Measurements from ENCODE around the gene SRGAP1. TPM values are rescaled to one million over a fixed set of nuclear protein-coding genes. Genes with fewer than 3 reads are reported as not detected.

The SRGAP1 gene
- polyA plus RNA-seq, 1 experiment = 24.9 TPM

DNA sequence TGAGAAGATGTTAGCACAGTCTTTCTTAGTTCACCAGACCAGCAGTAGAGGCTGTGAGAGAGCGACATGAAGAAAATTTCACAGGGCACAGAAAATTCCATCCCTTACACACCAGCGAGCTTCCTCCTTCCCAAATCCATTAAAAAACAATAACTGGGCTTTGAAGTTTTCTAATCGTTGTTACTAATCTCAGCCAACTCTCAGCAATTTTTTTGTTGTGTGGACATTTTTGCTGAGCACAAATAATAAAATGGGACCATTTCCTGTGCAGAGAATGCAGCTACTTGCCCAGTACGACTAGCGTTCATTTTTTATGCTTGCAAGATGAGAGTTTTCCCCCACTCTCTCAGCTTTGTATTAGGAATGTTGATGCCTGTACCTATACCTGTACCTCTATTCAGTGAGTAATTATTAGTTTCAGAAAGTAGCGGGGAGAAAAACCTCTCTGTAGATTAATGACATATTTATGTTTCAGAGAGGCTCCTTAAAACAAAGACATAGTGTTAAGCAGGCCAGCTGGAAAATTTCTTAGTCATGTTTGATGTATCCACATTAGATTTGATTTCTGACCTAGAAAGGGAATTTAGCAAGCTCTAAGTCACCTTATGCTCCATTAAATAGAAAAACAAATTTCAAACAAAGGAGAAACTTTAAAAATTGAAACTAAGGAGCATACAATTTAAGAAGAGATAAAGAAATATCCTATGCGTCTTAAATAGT, 146.5 kb downstream of the SRGAP1 start:
- ChIA-PET POLR2A (interaction anchor here (1.2 kb wide), 1 partner anchor 15 kb away, joined by 3 read pairs; no protein-coding TSS in a partner anchor), CTCF (interaction anchor here (1.2 to 1.7 kb wide), 5 partner anchors 15 to 148 kb away, joined by 3 to 4 read pairs (median 4); no protein-coding TSS in a partner anchor)
- H3K27me3 ChIP-seq (ENCODE audit: control insufficient read depth, insufficient read depth, low read length) = no peaks in the 10 kb centered on the region
- H3K4me3 ChIP-seq (ENCODE audit: low read depth, low read length) = no peak overlapping the region
- H3K27ac ChIP-seq (ENCODE audit: low read depth, low read length) = no peak overlapping the region
- no peaks in the 10 kb centered on the region for H3K9me3 ChIP-seq (ENCODE audit: control insufficient read depth, insufficient read depth, low read length)
- DNase-seq (ENCODE audit: low read depth, low spot score) = no peak
- TF ChIP-seq, protein P1, sequence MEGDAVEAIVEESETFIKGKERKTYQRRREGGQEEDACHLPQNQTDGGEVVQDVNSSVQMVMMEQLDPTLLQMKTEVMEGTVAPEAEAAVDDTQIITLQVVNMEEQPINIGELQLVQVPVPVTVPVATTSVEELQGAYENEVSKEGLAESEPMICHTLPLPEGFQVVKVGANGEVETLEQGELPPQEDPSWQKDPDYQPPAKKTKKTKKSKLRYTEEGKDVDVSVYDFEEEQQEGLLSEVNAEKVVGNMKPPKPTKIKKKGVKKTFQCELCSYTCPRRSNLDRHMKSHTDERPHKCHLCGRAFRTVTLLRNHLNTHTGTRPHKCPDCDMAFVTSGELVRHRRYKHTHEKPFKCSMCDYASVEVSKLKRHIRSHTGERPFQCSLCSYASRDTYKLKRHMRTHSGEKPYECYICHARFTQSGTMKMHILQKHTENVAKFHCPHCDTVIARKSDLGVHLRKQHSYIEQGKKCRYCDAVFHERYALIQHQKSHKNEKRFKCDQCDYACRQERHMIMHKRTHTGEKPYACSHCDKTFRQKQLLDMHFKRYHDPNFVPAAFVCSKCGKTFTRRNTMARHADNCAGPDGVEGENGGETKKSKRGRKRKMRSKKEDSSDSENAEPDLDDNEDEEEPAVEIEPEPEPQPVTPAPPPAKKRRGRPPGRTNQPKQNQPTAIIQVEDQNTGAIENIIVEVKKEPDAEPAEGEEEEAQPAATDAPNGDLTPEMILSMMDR (IDR thresholded peaks at IDR 0.05; ENCODE audit: low read depth, low read length) = no peak

DNA sequence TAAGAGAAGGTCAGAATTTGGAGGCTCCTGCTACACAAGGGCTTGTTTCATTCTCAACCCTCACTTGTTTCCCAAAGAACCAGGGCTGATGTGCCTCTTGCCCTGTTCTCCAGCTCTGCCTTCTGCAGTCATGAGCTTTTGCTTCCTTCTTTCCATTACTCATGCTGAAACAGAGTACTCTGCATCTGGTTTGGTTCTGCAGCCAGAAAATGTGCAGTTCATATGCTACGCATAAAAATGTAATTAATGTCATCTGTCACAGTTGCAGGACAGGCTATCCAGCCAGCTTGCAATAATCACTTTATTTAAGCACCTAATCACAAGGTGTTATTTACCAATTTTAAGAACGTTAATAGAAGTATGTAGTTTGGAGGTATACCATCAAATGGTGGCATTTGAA, 150.2 kb downstream of the SRGAP1 start:
- TF ChIP-seq, protein P1 (IDR thresholded peaks at IDR 0.05; ENCODE audit: low read depth, low read length) = no peak
- H3K4me3 ChIP-seq (ENCODE audit: low read depth, low read length) = no peak overlapping the region
- H3K27ac ChIP-seq (ENCODE audit: low read depth, low read length) = no peak overlapping the region
- H3K27me3 ChIP-seq (ENCODE audit: control insufficient read depth, insufficient read depth, low read length) = no peaks in the 10 kb centered on the region
- POLR2A ChIA-PET = no interaction called here
- CTCF ChIA-PET = no interaction called here
- no peak for DNase-seq (ENCODE audit: low read depth, low spot score)
- no peaks in the 10 kb centered on the region for H3K9me3 ChIP-seq (ENCODE audit: control insufficient read depth, insufficient read depth, low read length)

DNA sequence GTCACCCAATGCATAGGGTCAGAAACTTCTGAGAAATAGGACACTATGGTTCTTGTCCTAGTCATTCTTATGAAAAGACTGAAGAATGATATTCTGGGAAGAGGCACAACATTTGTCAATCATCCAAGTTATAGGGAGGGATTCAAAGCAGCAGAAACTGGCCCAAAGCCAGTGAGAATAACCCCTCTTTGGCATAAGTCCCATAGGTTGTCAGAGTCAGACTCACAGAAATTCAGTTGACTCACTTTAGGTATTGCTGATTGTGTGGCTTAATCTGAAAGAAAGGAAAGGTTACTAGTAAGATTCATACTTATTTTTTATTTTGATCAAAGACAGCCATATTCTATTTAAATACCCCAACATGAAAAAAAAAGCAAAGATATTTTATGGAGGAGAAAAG, 151.0 kb downstream of the SRGAP1 start:
- ChIA-PET POLR2A (no interaction called here), CTCF (interaction anchor here (1.1 kb wide), 1 partner anchor 169 kb away, joined by 4 read pairs; no protein-coding TSS in a partner anchor)
- no peaks in the 10 kb centered on the region for H3K27me3 ChIP-seq (ENCODE audit: control insufficient read depth, insufficient read depth, low read length)
- no peak overlapping the region for H3K27ac ChIP-seq (ENCODE audit: low read depth, low read length)
- H3K9me3 ChIP-seq (ENCODE audit: control insufficient read depth, insufficient read depth, low read length) = no peaks in the 10 kb centered on the region
- no peak for DNase-seq (ENCODE audit: low read depth, low spot score)
- no peak overlapping the region for H3K4me3 ChIP-seq (ENCODE audit: low read depth, low read length)
- TF ChIP-seq, protein P1 (IDR thresholded peaks at IDR 0.05; ENCODE audit: low read depth, low read length) = no peak

DNA sequence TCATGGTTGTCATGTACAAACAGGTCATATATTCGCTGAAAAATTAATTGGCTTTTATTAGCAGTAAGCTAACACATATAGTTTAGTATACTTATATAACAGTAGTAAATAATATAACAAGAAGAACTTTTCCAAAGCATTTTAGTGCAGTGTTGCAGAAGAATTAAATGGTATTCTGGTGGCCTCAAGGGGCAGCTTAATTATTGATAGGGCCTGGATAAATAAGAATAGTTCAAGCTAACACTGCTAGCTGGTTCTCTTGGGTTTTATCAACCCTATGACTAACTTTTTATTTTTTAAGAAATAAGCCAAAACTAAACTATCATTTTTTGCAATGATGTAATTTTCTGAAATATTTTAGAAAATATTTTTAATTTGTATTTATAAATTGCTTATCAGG, 152.1 kb downstream of the SRGAP1 start:
- TF ChIP-seq, protein P1 (IDR thresholded peaks at IDR 0.05; ENCODE audit: low read depth, low read length) = no peak
- H3K27ac ChIP-seq (ENCODE audit: low read depth, low read length) = no peak overlapping the region
- ChIA-PET POLR2A (no interaction called here), CTCF (no interaction called here)
- H3K4me3 ChIP-seq (ENCODE audit: low read depth, low read length) = no peak overlapping the region
- H3K9me3 ChIP-seq (ENCODE audit: control insufficient read depth, insufficient read depth, low read length) = no peaks in the 10 kb centered on the region
- DNase-seq (ENCODE audit: low read depth, low spot score) = no peak
- no peaks in the 10 kb centered on the region for H3K27me3 ChIP-seq (ENCODE audit: control insufficient read depth, insufficient read depth, low read length)

DNA sequence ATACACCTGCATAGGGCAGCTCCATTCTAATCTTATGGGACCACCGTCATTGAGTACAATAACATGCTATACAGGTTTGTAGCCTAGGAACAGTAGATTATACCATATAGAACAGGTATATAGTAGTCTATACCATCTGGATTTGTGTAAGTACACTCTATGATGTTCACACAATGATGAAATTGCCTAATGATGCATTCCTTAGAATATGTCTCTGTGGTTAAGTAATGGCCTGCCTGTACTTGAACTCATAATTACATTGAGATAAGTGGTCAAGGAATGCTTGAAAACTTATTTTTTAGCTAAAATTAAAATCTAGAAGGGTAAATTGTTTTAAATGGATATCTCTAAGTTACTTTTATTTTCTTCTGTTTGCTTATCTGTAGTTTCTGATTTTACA, 152.7 kb downstream of the SRGAP1 start:
- TF ChIP-seq, protein P1 (IDR thresholded peaks at IDR 0.05; ENCODE audit: low read depth, low read length) = no peak
- no peaks in the 10 kb centered on the region for H3K9me3 ChIP-seq (ENCODE audit: control insufficient read depth, insufficient read depth, low read length)
- no peaks in the 10 kb centered on the region for H3K27me3 ChIP-seq (ENCODE audit: control insufficient read depth, insufficient read depth, low read length)
- no peak overlapping the region for H3K27ac ChIP-seq (ENCODE audit: low read depth, low read length)
- no peak overlapping the region for H3K4me3 ChIP-seq (ENCODE audit: low read depth, low read length)
- ChIA-PET POLR2A (no interaction called here), CTCF (interaction anchor here (0.8 kb wide), 1 partner anchor 153 kb away, joined by 3 read pairs; the partner anchor contains the start of gene SRGAP1)
- DNase-seq (ENCODE audit: low read depth, low spot score) = no peak

Data from AG04450 (cell line).